CD4-positive, alpha-beta T cell treated with Interleukin-17A for 1 hour (primary cell): ENCODE data around the gene ANK3.

Experiments used
- DNase-seq: peaks from one replicate; pipeline ENCODE4 v3.0.0-alpha.2; 2020

Gene ANK3

DNA sequence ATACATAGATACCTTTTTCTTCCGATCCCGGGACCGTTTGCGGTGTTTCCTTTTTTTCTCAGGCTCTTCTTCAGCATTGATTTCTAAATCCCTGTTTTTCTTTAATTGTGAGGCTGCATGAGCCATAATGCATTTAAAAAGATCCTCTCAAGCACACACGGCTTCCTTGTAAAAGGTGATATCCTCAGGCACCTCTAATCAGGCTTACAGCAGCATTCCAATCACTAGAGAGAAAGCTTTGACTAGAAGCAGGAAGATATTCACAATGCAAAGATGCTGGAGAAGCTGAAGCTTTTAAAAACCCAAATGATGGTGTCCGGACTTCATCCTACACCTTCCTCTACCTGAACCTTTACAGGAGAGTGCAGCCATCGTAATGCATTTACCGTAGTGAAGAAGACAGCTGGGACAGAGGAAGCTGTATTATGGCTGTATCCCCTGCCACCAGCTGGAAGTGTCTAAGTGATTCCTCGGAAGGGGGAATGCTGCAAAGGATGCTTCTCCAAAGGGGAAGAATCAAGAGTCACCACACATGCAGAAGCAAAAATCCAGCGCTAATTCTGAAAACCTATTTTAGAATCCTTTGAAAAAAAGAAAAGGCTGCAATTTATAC, at the start of gene ANK3:
TSS of gene ANK3 (minus strand) at position 463 of the 613 bp plus-strand sequence. CDS start at position 126, 337 bp downstream.
- DNase-seq: no peak

DNA sequence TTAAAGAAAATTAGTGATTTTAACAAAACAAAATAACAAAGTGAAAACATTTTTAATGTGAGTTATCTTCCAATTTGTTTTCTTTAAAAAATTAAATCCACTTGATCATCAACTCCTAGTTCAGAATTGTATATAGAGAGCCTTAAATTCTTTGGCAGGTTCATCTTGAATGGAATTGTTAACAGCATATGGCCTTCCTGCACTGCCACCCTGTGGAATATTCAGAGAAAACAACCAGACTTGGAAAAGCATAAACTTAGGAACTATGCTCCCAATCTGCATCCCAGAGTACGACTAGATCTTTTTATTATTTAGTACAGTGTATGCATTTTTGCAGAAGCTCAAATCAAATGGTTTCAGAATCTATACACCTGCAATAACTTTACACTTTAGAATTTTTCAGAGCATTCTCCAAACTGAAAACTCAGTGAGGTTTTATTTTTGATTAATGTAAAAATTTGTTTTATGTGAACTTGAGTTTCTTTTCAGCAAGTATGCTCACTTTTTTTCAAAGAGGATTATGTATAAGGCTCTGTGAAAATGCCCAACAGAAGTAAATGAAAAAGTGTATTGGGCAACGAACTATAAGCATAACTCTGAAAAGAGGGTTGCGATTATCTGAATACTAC, 44.9 kb upstream of the ANK3 start:
- DNase-seq: peak; percentile 24

DNA sequence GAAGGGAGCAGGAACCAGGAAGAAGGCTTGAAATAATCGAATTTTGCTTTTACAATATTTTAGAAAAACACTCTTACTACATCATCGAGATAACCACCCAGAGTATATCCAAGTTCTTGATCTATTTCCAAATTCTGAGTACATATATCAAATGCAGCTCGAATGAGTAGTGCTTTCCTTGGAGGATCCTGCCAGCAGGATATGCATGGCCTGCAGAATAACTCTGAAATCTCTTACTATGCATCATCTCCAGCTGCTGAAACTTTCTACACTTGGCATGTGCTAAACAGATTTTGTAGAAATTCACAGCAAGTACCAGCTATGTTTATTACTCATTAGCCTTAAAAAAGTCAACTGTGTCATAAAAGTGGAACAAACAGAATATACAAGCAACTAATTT, 44.0 kb upstream of the ANK3 start:
- DNase-seq: no peak

DNA sequence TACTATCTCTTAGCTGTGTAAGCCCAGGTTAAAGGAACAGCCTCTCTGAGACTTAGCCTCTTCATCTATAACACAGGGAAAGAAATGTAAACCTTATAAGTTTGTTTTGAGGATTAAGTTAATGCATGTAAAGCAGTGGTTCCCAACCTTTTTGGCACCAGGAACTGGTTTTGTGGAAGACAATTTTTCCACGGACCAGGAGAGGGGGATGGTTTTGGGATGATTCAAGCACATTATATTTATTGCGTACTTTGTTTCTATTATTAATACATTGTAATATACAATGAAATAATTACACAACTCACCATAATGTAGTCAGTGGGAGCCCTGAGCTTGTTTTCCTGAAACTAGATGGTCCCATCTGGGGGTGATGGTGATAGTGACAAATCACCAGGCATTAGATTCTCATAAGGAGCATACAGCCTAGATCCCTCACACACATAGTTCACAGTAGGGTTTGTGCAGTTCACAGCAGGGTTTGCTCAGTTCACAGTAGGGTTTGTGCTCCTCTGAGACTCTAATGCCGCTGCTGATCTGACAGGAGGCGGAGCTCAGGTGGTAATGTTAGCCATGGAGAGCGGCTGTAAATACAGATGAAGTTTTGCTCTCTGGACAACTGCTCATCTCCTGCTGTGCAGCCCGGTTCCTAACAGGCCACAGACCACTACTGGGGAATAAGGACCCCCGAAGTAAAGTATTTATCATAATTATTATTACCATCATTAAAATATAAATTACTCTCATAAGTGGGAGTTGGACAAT, 41.3 kb upstream of the ANK3 start:
- no peak for DNase-seq

DNA sequence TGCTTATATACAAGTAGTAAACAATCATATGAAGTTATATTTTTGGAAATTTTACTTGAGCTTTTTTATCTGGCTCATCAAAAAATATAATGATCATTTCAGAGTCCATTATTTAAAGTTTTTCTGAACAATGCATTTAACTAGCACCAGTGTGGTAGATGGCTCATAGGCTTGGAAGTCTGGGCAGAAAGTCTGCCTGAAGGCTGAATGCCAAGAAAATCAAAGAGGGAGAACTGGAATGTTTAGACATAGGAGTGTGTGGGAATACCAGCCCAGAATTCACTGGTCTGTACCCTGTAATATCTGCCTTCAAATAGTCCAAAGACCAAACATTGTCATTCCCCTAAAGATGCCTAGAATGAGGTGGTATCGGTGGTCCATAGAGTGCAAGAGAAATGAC, 40.3 kb upstream of the ANK3 start:
- DNase-seq: no peak

DNA sequence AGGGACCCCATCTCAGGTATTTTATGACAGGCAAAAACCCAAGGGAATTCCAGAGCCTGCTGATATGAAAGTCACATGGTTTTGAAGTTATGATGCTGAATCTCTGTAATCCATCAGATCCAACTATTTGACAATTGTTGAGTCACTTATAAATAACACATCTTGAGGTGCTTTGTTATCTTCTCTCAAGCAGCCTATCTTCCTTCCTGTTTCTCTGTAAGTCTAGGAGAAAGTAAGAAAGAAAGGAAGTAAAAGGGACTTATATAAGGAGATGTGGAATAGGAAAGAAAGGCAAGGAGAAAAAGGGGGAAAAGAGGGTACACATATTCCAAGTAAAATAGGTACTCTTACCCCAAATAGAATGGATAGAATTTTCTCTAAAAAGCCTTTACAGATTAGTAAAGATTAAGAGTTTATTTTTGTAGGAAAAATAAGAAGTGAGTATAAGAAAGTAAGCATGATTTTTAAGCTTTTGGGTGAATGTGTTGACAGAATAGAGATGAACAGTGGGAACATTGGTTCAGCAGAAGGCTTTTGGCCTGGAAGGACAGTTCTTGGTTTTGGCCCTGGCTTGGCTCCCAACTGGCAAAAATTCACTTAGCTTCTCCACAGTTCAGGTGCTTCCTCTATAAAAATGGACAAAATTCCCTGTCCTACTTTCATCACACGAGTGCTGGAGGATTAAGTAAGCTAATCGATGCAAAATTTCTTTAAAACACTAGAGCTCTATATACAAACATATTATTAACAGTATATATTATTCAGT, 39.6 kb upstream of the ANK3 start:
- no peak for DNase-seq

DNA sequence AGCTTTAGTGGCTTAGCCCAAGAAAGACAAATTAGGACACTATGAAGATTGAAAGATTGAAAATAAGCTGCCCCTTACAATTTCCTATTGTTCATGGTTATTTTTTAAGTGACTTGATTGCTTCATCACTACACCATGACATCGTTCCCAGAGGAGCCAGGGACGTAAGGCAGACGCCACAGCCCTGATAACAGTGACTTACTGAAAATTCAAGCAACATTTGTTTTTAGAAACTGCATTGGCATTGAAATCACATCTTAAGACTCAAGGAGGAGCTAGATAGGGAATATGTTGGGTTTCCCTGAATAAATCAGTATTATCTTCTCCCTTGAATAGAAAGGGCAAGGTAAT, 38.7 kb upstream of the ANK3 start:
- no peak for DNase-seq

DNA sequence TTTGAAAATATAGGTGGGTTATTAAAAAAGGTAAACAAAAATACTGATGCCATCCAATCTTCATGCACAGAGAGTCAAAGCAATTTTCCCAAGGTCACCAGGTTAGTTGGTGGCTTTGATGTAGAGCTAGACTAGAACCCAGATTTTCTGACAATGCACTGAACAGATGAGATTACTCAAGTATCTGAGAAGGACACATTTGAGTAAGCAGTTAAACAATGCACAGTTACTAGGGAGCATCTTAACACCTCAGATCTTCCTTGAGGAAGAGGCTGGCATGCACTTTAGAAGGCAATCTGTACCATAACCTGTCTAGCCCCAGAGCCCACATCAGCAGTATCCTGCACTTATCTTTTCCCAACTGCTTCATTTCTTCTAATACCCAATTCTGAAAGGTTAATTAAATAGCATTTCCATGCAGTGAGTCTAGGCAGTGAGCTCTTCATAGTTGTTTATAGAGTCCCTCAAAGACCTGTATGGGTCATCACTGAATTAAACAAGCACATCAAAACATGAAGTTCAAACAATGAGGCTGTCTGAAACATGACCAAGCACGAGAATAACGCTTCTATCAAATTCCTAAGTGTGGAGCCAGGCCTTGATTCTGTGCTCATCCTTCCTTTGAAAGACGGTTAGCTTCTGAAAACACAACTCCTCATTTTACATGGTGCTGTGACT, 38.2 kb upstream of the ANK3 start:
- no peak for DNase-seq

DNA sequence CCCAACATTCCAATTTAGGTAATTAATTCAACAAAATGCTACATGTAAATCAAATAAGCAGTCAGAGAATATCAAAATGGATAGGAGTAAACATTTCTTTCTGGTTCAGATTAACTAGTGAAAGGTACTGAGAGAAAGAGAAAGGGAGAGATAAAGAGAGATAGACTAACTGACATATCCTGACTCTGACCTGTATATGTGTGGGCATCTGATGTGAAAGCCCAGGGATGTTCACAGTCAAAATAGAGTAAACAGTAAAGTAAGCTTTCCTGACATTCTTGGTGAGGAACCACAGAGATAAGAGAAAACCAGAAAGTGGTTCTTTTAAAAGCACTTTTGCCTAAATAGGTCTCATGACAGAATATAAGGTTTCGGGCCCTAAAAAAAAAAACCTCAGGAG, 37.5 kb upstream of the ANK3 start:
- no peak for DNase-seq

DNA sequence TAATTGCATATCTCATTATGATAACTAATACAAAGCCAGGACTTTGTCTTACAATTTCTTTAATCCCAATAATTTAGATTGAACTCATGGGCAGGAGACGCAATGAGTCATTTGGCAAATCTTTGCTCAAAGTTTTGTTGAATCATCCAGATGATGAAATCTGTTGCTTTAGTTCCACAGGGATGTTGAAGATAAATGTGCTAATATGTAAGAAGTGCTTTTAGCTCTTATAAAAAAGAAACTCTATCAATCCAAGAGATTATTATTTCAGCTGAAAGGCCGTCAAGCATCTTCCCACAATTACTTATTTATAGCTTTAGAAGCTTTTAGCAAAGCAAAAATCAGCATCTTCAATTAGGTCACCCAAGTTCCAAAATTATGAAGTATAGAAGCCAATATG, 36.8 kb upstream of the ANK3 start:
- no peak for DNase-seq

DNA sequence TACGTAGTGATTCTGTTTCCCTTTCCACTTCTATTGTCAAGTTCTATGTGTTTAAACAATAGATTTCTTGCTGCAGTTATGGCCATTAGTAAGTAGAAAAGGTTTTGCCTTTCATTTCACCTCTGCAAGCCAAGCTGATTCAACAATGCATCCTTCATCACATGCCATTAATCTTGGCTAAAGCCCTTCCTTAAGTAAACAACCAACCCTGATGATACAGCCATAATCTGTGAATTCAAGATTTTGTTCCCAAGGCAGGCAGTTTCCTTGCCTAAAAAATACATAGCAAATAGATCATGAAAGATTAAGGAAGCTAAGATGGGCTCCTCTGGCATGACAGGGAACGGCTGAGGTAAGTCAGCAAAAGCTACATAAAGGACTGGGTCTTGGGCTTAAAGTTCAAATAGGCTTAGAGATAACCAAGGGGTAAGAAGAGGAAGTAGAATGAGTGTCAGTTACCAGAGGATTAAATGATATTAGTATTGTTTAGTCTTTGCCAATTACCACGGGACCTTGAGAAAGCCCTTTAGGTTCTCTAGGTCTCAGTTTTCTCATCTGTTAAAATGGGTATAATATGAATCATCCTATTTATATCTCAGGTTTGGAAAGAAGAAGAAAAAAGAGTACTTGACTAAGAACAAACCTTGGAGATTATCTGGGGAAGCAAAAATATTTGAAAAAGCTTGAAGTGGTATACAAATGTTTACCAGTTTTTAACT, 35.9 kb upstream of the ANK3 start:
- no peak for DNase-seq

DNA sequence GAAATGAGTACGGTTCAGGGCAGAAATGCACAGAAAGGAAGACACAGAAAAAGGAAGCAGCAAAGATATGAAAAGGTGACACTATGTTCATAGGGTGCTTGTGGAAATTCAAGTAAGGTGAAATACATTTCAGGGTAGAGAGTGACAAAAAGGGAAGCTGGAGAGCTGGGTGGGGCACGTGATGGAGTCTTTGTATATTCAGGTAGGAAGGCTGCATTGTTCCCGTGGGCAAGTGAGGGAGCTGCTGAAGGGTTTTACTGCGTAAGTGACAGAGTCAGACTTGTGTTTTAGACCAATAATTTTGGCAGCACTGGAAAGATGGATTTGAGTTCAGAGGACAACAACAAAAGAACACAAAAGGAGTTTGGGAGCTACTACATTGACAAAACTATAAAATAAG, 35.3 kb upstream of the ANK3 start:
- no peak for DNase-seq

DNA sequence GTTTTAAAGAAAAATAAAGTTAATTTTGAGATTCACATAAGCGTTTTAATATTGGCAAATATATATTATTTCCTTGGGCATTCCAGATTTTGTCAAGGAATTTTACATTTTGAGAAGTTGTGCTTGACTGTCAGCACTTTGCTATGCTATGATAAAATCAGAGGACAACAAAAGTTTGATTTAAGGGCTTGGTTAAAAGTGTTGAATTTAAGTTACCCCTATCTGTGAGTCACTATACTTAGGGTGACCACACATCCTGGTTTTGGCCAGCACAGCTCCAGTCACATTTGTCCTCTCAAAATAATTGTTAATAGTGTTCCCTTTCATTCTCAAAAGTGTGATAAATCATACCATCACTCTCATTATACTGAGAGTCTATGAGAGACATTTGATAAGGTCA, 34.2 kb upstream of the ANK3 start:
- no peak for DNase-seq

DNA sequence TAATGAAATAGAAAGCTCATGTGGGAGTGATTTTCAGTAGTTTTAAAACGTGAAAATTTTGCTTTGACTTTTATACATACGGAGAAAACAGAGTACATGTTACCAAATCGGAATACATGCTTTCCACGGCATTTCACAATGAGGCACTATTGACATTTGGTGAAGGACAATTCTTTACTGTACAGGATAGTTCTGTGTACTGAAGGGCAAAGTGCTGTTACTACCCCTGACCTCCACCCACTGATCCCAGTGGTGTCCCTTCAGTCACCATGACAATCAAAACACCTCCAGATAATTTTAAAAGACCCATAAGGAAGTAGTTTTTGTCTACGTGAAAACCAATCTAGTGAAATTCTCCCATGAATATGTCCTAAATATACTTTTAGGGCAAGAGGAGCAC, 33.1 kb upstream of the ANK3 start:
- no peak for DNase-seq

DNA sequence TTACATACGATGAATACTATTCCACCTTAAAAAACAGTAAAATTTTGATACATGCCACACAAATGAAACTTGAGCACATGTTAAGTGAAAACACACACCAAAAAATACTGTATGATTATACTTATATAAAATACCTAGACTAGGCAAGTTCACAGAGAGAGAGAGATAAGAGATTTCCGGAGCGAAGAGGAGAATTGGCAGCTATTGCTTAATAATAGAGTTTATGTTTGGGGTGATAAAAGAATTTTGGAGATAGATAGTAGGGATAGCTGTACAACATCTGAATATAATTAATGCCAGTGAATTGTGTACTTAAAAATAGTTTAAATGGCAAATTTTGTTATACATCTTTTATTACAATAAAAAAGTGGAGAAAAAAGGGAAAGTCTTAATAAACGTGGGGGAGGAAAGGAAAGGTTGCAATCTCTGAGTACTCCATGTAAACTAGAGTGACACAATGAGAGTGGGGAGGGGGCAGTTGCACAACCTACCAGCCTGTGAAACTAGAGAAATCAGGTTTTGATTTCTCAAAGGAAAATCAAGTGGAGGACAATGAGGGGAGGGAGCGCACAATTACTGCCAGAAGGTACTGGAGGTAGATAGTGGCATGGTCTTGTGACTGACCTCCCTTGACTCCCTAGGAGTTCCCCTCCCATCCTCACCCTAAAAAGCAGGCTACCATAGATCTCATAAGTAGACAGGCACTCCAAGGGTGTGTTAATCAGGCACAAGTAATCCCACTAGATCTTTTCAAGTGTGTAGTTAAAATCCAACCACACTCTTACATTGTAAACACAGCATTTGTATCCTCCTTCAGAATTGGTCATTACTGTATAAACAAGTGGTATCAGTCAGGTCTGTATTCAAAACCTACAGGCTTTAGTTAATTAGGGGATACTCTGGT, 31.6 kb upstream of the ANK3 start:
- DNase-seq: no peak

DNA sequence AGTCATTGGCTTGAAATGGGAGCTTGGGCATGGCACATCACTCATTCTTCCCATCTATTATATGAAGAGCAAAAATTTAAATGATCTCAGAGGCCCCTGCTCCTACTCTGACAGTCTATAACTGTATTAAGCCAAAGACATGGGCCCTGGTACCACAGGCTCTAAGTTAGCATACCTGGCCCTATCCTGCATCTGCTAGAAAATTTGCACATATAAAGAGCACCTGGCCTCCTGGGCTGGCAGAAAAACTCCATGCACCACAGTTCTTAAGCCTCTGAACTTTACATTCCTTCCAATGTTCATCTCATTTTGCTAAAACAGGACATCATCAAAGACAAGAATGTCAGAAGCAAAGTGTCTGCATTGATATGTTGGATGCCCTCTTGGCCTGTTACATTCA, 29.6 kb upstream of the ANK3 start:
- DNase-seq: no peak

DNA sequence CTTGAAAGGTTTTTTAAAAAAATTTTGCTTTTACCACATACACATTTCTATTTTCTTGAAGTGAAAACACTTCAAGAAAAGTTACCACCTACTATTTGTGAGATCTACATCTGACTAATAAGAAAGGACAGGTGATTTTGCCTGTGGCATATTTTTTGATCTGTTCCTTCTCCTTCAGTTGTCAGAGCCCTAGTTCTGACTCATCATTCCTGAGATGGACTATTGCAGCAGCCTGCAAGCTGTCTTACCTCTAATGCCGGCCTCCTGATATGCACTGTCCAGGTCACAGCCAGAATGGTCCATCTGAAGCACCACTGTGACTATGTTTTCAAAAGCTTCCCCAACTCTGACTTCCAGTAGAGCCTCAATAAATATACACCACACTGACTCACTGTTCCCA, 28.2 kb upstream of the ANK3 start:
- no peak for DNase-seq

DNA sequence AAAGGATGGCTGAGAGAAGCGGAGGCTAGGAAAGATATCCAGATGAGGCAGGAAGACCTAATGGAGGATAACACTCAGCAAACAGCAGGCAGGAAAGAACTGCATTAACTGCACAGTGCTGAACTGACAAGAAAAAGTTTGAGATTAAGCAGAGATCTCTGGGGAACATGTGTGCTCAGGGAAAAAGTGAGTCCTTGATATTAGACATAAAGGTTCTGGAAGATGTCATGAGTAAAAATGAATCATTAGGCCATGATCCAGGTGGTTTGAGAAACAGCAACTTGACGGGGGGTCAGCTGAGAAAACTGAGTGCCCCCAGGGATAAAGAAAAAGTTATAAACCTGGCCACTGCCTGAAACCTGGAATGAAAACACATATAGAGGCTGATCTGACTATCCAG, 27.3 kb upstream of the ANK3 start:
- no peak for DNase-seq

DNA sequence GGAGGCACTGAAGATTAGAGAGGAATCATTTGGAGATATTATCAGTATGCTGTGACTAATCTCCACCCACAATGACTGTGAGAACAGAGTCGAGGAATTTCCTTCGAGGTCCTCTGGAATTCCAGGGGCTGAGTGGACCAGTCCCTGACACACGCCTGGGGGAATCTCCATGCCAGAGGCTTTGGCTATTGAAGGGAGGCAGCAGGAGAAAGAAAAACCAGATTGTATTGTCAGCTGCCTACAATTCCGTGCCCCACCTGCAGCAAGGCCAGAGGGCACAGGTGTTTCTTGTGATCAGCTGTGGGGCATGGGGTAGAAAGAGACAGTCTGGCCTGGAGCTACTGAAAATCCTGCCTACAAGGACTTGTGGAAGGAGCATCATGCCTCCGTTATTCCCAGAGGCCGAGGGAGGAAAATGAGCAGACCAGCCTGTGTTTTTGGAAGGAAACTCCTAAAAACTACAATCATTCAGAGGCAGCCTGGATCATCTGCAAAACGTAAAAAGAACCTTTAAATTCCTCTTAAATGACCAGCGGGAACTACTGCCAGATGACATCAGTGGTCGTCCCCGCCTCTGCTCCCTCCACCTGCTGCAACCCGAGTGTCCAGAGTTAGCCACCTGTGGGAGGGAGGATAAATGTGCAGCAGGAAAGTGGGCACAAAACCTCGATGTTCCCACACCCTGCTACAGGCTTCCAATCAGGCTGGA, 25.4 kb upstream of the ANK3 start:
- DNase-seq: no peak

DNA sequence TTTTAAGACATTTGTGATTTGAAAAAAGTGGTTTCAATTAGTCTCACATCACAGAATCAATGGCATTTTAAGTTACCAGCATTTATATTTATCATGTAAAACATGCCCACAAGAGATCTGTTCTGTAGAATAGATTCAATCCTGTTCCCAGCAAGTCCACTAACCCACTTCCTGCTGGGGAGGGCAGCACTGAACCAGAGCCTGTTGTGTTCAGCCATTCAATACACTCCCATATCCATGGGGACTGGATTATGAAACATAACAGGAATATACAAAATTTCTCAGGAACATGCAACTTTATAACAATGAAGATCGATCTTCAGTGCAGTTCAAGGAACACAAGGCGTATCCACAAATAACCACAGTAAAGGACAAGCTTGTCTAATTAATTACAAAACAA, 24.4 kb upstream of the ANK3 start:
- DNase-seq: no peak
